K562 (cell line): Measurements from ENCODE around the gene MAL. TPM values are rescaled to one million over a fixed set of nuclear protein-coding genes. Genes with fewer than 3 reads are reported as not detected.
A peak's percentile ranks its signal among the peaks of the same experiment; 100 is the strongest.

Experiments used
- ATAC-seq: fragments of 200-7000 bp; cut with Tn5 transposase; 3 replicates; pipeline ENCODE4 v1.9.1; 2020; ENCODE audit warnings: moderate library complexity
- BruUV-seq: library from RNA; stranded (reverse); fragments of 400-500 nt; replicated peaks from 2 replicates; lab custom pipeline; 2021; lab: Mats Ljungman, UMichigan
- CTCF ChIA-PET: fragments of 300-600 bp; formaldehyde crosslinking; extraction: SDS; loops from one replicate; lab custom pipeline; 2021; ENCODE audit warnings: low intra/inter-chr PET ratio; lab: Yijun Ruan, JAX
- POLR2A ChIA-PET: fragments of 300-600, 350-650 bp; sonication (Branson Sonifier 250); formaldehyde crosslinking; extraction: SDS; loops from one replicate; lab custom pipeline; 2021; ENCODE audit warnings: antibody characterized with exemption, inconsistent platforms; lab: Yijun Ruan, JAX
- DNase-seq, 4 experiments: peaks; one replicate each; pipeline versions ENCODE4 v3.0.0 to v3.0.0-alpha.2; 2011 to 2018; ENCODE audit warnings: low spot score in 3 of 4, mixed read lengths in 3 of 4; ENCODE audit errors: extremely low read depth in 1 of 4
- FAIRE-seq: peaks from 2 replicates; lab custom pipeline; 2011; peaks lifted over from hg19 to GRCh38; lab: Jason Lieb, UNC
- H2AFZ ChIP-seq: 2 replicates; pipeline ENCODE4 v1.6.0; 2011; ENCODE audit warnings: low read depth, low read length, control low read depth, inconsistent platforms
- H3K27ac ChIP-seq: fragments of 200-600 bp; 3 replicates; pipeline ENCODE4 v1.8.0; 2011; ENCODE audit warnings: low read depth, mild to moderate bottlenecking, control low read depth, inconsistent platforms, low read length, moderate library complexity, mixed read lengths; ENCODE audit errors: extremely low read depth
- H3K27me3 ChIP-seq, 2 experiments: fragments of 300-600 bp in 1 of 2; 2 replicates in 1 of 2; 3 replicates in 1 of 2; pipeline versions ENCODE4 v1.6.0 to v1.8.0; 2011; ENCODE audit warnings: inconsistent platforms in 2 of 2, low read length in 2 of 2, mild to moderate bottlenecking in 1 of 2, mixed read lengths in 1 of 2, moderate library complexity in 1 of 2; ENCODE audit not compliant: control insufficient read depth in 2 of 2, insufficient read depth in 2 of 2
- H3K36me3 ChIP-seq: fragments of 300-600 bp; 3 replicates; pipeline ENCODE4 v1.8.0; 2011; ENCODE audit warnings: mild to moderate bottlenecking, low read length, inconsistent platforms; ENCODE audit not compliant: control insufficient read depth, insufficient read depth
- H3K4me1 ChIP-seq, 2 experiments: fragments of 200-600 bp in 1 of 2; replicated peaks in 1 of 2; 2 replicates in 1 of 2; 3 replicates in 1 of 2; pipeline versions ENCODE4 v1.5.1 to v1.8.0; 2011; ENCODE audit warnings: inconsistent platforms in 2 of 2, low read length in 2 of 2, mild to moderate bottlenecking in 1 of 2, mixed read lengths in 1 of 2, moderate library complexity in 1 of 2; ENCODE audit not compliant: control insufficient read depth in 2 of 2, insufficient read depth in 2 of 2
- H3K4me2 ChIP-seq: 2 replicates; pipeline ENCODE4 v1.6.1; 2011; ENCODE audit warnings: low read length, control low read depth, inconsistent platforms, mixed read lengths; ENCODE audit not compliant: insufficient read depth
- H3K4me3 ChIP-seq: fragments of 200-600 bp; sonication (generic), shearing (Covaris generic); 2 replicates; pipeline ENCODE4 v1.5.1; 2016; ENCODE audit warnings: control low read depth, inconsistent platforms
- H3K79me2 ChIP-seq: fragments of 200-600 bp; 3 replicates; pipeline ENCODE4 v1.8.0; 2011; ENCODE audit warnings: low read length, inconsistent platforms; ENCODE audit not compliant: control insufficient read depth, insufficient read depth
- H3K9ac ChIP-seq, 2 experiments: 2 replicates each; pipeline versions ENCODE4 v1.6.0 to v1.6.1; 2011; ENCODE audit warnings: low read depth in 2 of 2, low read length in 2 of 2, control low read depth in 1 of 2, inconsistent platforms in 1 of 2, mild to moderate bottlenecking in 1 of 2, mixed read lengths in 1 of 2; ENCODE audit not compliant: insufficient read depth in 1 of 2
- H3K9me1 ChIP-seq: one replicate; pipeline ENCODE4 v1.6.0; 2011; ENCODE audit warnings: inconsistent platforms, mild to moderate bottlenecking, low read length, moderate library complexity; ENCODE audit not compliant: control insufficient read depth, insufficient read depth
- H3K9me3 ChIP-seq: replicated peaks from 2 replicates; pipeline ENCODE4 v1.5.1; 2011; ENCODE audit warnings: low read depth, low read length, inconsistent platforms; ENCODE audit not compliant: control insufficient read depth, insufficient read depth
- H4K20me1 ChIP-seq: replicated peaks from 2 replicates; pipeline ENCODE4 v1.6.1; 2011; ENCODE audit warnings: low read length, inconsistent platforms, mixed read lengths; ENCODE audit not compliant: control insufficient read depth, insufficient read depth
- ATF3 ChIP-seq, 2 experiments: fragments of 450-650 bp in 1 of 2; sonication (generic) in 1 of 2; formaldehyde crosslinking in 1 of 2; IDR thresholded peaks in 1 of 2; conservative IDR thresholded peaks in 1 of 2; 2 replicates each; pipeline versions ENCODE4 v1.6.1 to v1.8.1; 2016 to 2023; ENCODE audit warnings: mild to moderate bottlenecking in 2 of 2, moderate library complexity in 2 of 2, inconsistent platforms in 1 of 2, missing genetic modification reagents in 1 of 2
- CEBPB ChIP-seq: fragments of 450-650 bp; IDR thresholded peaks from 2 replicates; pipeline ENCODE4 v1.6.1; 2016; ENCODE audit warnings: missing genetic modification characterization, missing compliant biosample characterization
- CEBPG ChIP-seq, 3 experiments: fragments of 200-800 bp in 1 of 3; sonication (Bioruptor generic) in 1 of 3; sonication (generic) in 1 of 3; formaldehyde crosslinking in 1 of 3; IDR thresholded peaks in 2 of 3; conservative IDR thresholded peaks in 1 of 3; 2 replicates each; pipeline versions ENCODE4 v1.6.1 to v1.8.0; 2016 to 2022; ENCODE audit warnings: missing compliant biosample characterization in 2 of 3, missing genetic modification characterization in 2 of 3, mild to moderate bottlenecking in 1 of 3, missing genetic modification reagents in 1 of 3
- COPS2 ChIP-seq: fragments of 450-650 bp; conservative IDR thresholded peaks from 2 replicates; pipeline ENCODE4 v1.6.1; 2016; ENCODE audit warnings: mild to moderate bottlenecking, moderate library complexity
- GATA2 ChIP-seq: sonication (generic); formaldehyde crosslinking; IDR thresholded peaks from 2 replicates; pipeline ENCODE4 v1.4.0; 2020; ENCODE audit warnings: mild to moderate bottlenecking, missing genetic modification reagents
- HEY1 ChIP-seq: fragments of 250-450 bp; sonication (Bioruptor Pico); IDR thresholded peaks from 2 replicates; pipeline ENCODE4 v1.5.0; 2020; ENCODE audit warnings: mild to moderate bottlenecking, moderate library complexity, borderline replicate concordance
- NR2C1 ChIP-seq, 2 experiments: fragments of 450-650 bp; IDR thresholded peaks; 2 replicates each; pipeline ENCODE4 v1.6.1; 2017; ENCODE audit warnings: mild to moderate bottlenecking in 2 of 2, antibody characterized with exemption in 1 of 2, inconsistent platforms in 1 of 2, missing compliant biosample characterization in 1 of 2, missing genetic modification characterization in 1 of 2
- NUFIP1 ChIP-seq: fragments of 450-650 bp; IDR thresholded peaks from 2 replicates; pipeline ENCODE4 v1.6.1; 2018; ENCODE audit not compliant: partially characterized antibody
- SRSF3 ChIP-seq: fragments of 200-400 bp; formaldehyde crosslinking; IDR thresholded peaks from 2 replicates; pipeline ENCODE4 v1.6.1; 2016; ENCODE audit warnings: mild to moderate bottlenecking, low read length, moderate library complexity; ENCODE audit not compliant: insufficient read depth
- ZNF217 ChIP-seq: sonication (generic); formaldehyde crosslinking; IDR thresholded peaks from 2 replicates; pipeline ENCODE4 v1.8.0; 2022; ENCODE audit warnings: mild to moderate bottlenecking, missing genetic modification reagents
- ZNF274 ChIP-seq: IDR thresholded peaks from 2 replicates; pipeline ENCODE4 v1.6.1; 2011; ENCODE audit warnings: low read depth, mild to moderate bottlenecking, low read length, moderate library complexity, borderline replicate concordance
- WGBS: fragments of 100-300 bp; shearing (Covaris generic); methylation state at CpG from one replicate; pipeline ENCODE4 v1.1.6; 2016; ENCODE audit warnings: low coverage, mixed read lengths; ENCODE audit not compliant: insufficient coverage; ENCODE audit errors: missing lambda C conversion rate; 5-methylcytosine and 5-hydroxymethylcytosine counted together
- in situ Hi-C: fragments of 300-500 bp; cut with MboI; formaldehyde crosslinking; loops from 4 replicates; pipeline ENCODE4 v1.15.0; 2018; ENCODE audit warnings: inconsistent platforms, mixed read lengths
- intact Hi-C: fragments of 100-400 bp; cut with micrococcal nuclease; formaldehyde crosslinking; loops from 2 replicates; pipeline ENCODE4 v1.14.2; 2022
- polyA plus RNA-seq, 8 experiments: library from polyadenylated mRNA; depleted of rRNA in 4 of 8; stranded (reverse) in 5 of 8; unstranded in 3 of 8; fragments of >200 nt; fragmentation: Nextera tagmentation in 2 of 8; fragmentation: Illumina TruSeq in 1 of 8; extraction: Ambion mirVana in 2 of 8; extraction: Trizol in 1 of 8; gene quantifications; 2 replicates each; pipeline versions ENCODE4 v1.2.1 to v1.2.3, GENCODE V29; 2011 to 2014; ENCODE audit warnings: inconsistent platforms in 1 of 8, missing spikeins in 1 of 8
- total RNA-seq, 7 experiments: library from RNA; depleted of rRNA in 6 of 7; stranded (reverse); fragments of >200 nt in 6 of 7; fragmentation: Illumina TruSeq in 2 of 7; extraction: Trizol in 2 of 7; gene quantifications; 2 replicates each; pipeline versions ENCODE4 v1.2.1 to v1.2.3, GENCODE V29; 2011 to 2021; ENCODE audit warnings: low replicate concordance in 1 of 7

The MAL gene
- total and polyA plus RNA-seq, 9 of the 15 experiments (the other 6 are each of a cell fraction or from before 2014, with no cell fraction given) = not detected

- H4K20me1 ChIP-seq = 0 out of 2 replicates have a peak, but pooled peaks cover 8% of the 10 kb centered on the region
- no peaks in the 10 kb centered on the region for H3K4me1 ChIP-seq
- no peak for TF ChIP-seq COPS2
- TF ChIP-seq ATF3 (IDR thresholded peaks at IDR 0.05) = peak; percentile 49; the same call in 1 of the 2 replicates
- no peak for TF ChIP-seq ATF3 (CRISPR knock-in tag; conservative IDR thresholded peaks at IDR 0.05)
- no peak for TF ChIP-seq NR2C1 (IDR thresholded peaks at IDR 0.05)
- TF ChIP-seq NR2C1 (tag; IDR thresholded peaks at IDR 0.05) = no peak
- TF ChIP-seq NUFIP1 = no peak
- TF ChIP-seq GATA2 (CRISPR knock-in tag) = no peak
- no peak for TF ChIP-seq ZNF274
- no peak for TF ChIP-seq ZNF217 (CRISPR knock-in tag)
- TF ChIP-seq HEY1 (CRISPR knock-in tag) = no peak
- 0 out of 2 replicates have a peak, but pooled peaks have one; percentile 41 for TF ChIP-seq CEBPB
- no peak for TF ChIP-seq CEBPG (CRISPR knock-in tag; IDR thresholded peaks at IDR 0.05)
- TF ChIP-seq CEBPG (tag; conservative IDR thresholded peaks at IDR 0.05 in 1 of 2, IDR thresholded peaks at IDR 0.05 in 1 of 2) = peak; percentile 60 to 73
- TF ChIP-seq SRSF3 = no peak
- TF ChIP-seq, all 486 proteins: peak for 3
- Histone ChIP-seq H3K9me1 (no peaks in the 10 kb centered on the region), H3K27me3 (peaks cover 4 to 53% of the 10 kb centered on the region in 2 experiments; a peak in 4 of 5 replicates), H3K36me3 (no peaks in the 10 kb centered on the region), H3K9me3 (no peaks in the 10 kb centered on the region), H3K4me2 (no peak overlapping the region), H3K27ac (no peak overlapping the region), H3K9ac (no peak overlapping the region), H2AFZ (no peak overlapping the region), H3K4me3 (no peak overlapping the region), H3K79me2 (no peaks in the 10 kb centered on the region)
- ChIA-PET CTCF (no interaction called here), POLR2A (no interaction called here)
- no TSS peak for BruUV-seq
- in situ Hi-C loops = no loop called here
- no peak for DNase-seq
- FAIRE-seq = no peak
- intact Hi-C loops = no loop called here
- no peak for ATAC-seq
- WGBS = 1% methylated on average over 5 of the region's 5 CpGs
Observed at GRCh38 chr2:94992360-94992759, 33.1 kb upstream of the MAL start.
